ENCODE results near the gene PPP2R2D.

The PPP2R2D gene
- 67.1 to 94.2 (median 70.5) reads per million in 3 donors for total RNA-seq

- peaks cover 22% of the 10 kb centered on the region for H3K4me1 ChIP-seq (ENCODE audit: control insufficient read depth, insufficient read depth, low read length, poor library complexity, severe bottlenecking)
- no peaks in the 10 kb centered on the region for H3K36me3 ChIP-seq (ENCODE audit: control insufficient read depth, insufficient read depth, low read length)
- peak within 1 kb of the TSS; percentile 72 for H3K4me3 ChIP-seq (ENCODE audit: insufficient read depth, low read depth, low read length, poor library complexity, severe bottlenecking)
- peak within 1 kb of the TSS; percentile 95 for H3K27ac ChIP-seq (ENCODE audit: insufficient read depth, low read length, poor library complexity, severe bottlenecking)
- no peaks in the 10 kb centered on the region for H3K27me3 ChIP-seq (replicated peaks; ENCODE audit: control insufficient read depth, insufficient read depth, low read length, poor library complexity, severe bottlenecking)
- DNase-seq = peak; percentile 94
- no peaks in the 10 kb centered on the region for H3K9me3 ChIP-seq (ENCODE audit: control insufficient read depth, low read length)
Measured at GRCh38 chr10:131900350-131901152, at the start of gene PPP2R2D. Gene PPP2R2D, plus strand, starts transcription at chr10:131901008. Its CDS starts 141 bp downstream, at chr10:131901149.

GRCh38 chr10:131851346-131851745, 49.5 kb upstream of the PPP2R2D start:
- Histone ChIP-seq H3K4me3 (ENCODE audit: insufficient read depth, low read depth, low read length, poor library complexity, severe bottlenecking) (no peak overlapping the region), H3K36me3 (ENCODE audit: control insufficient read depth, insufficient read depth, low read length) (no peaks in the 10 kb centered on the region), H3K9me3 (ENCODE audit: control insufficient read depth, low read length) (no peaks in the 10 kb centered on the region), H3K27me3 (replicated peaks; ENCODE audit: control insufficient read depth, insufficient read depth, low read length, poor library complexity, severe bottlenecking) (no peaks in the 10 kb centered on the region), H3K27ac (ENCODE audit: insufficient read depth, low read length, poor library complexity, severe bottlenecking) (no peak overlapping the region), H3K4me1 (ENCODE audit: control insufficient read depth, insufficient read depth, low read length, poor library complexity, severe bottlenecking) (no peaks in the 10 kb centered on the region)
- DNase-seq = no peak

- Histone ChIP-seq H3K4me1 (ENCODE audit: control insufficient read depth, insufficient read depth, low read length, poor library complexity, severe bottlenecking) (no peaks in the 10 kb centered on the region), H3K27me3 (replicated peaks; ENCODE audit: control insufficient read depth, insufficient read depth, low read length, poor library complexity, severe bottlenecking) (no peaks in the 10 kb centered on the region), H3K27ac (ENCODE audit: insufficient read depth, low read length, poor library complexity, severe bottlenecking) (no peak overlapping the region), H3K36me3 (ENCODE audit: control insufficient read depth, insufficient read depth, low read length) (no peaks in the 10 kb centered on the region), H3K4me3 (ENCODE audit: insufficient read depth, low read depth, low read length, poor library complexity, severe bottlenecking) (no peak overlapping the region), H3K9me3 (ENCODE audit: control insufficient read depth, low read length) (no peaks in the 10 kb centered on the region)
- no peak for DNase-seq
Measured at GRCh38 chr10:131852176-131852822, 48.5 kb upstream of the PPP2R2D start.

GRCh38 chr10:131852823-131853609, 47.8 kb upstream of the PPP2R2D start:
- Histone ChIP-seq H3K27ac (ENCODE audit: insufficient read depth, low read length, poor library complexity, severe bottlenecking) (no peak overlapping the region), H3K36me3 (ENCODE audit: control insufficient read depth, insufficient read depth, low read length) (no peaks in the 10 kb centered on the region), H3K4me3 (ENCODE audit: insufficient read depth, low read depth, low read length, poor library complexity, severe bottlenecking) (no peak overlapping the region), H3K4me1 (ENCODE audit: control insufficient read depth, insufficient read depth, low read length, poor library complexity, severe bottlenecking) (no peaks in the 10 kb centered on the region), H3K9me3 (ENCODE audit: control insufficient read depth, low read length) (no peaks in the 10 kb centered on the region), H3K27me3 (replicated peaks; ENCODE audit: control insufficient read depth, insufficient read depth, low read length, poor library complexity, severe bottlenecking) (no peaks in the 10 kb centered on the region)
- DNase-seq = no peak

- no peaks in the 10 kb centered on the region for H3K27me3 ChIP-seq (replicated peaks; ENCODE audit: control insufficient read depth, insufficient read depth, low read length, poor library complexity, severe bottlenecking)
- H3K4me3 ChIP-seq (ENCODE audit: insufficient read depth, low read depth, low read length, poor library complexity, severe bottlenecking) = no peak overlapping the region
- DNase-seq = no peak
- H3K27ac ChIP-seq (ENCODE audit: insufficient read depth, low read length, poor library complexity, severe bottlenecking) = no peak overlapping the region
- no peaks in the 10 kb centered on the region for H3K4me1 ChIP-seq (ENCODE audit: control insufficient read depth, insufficient read depth, low read length, poor library complexity, severe bottlenecking)
- no peaks in the 10 kb centered on the region for H3K9me3 ChIP-seq (ENCODE audit: control insufficient read depth, low read length)
- no peaks in the 10 kb centered on the region for H3K36me3 ChIP-seq (ENCODE audit: control insufficient read depth, insufficient read depth, low read length)
Measured at GRCh38 chr10:131853610-131853964, 47.2 kb upstream of the PPP2R2D start.

- Histone ChIP-seq H3K27me3 (replicated peaks; ENCODE audit: control insufficient read depth, insufficient read depth, low read length, poor library complexity, severe bottlenecking) (no peaks in the 10 kb centered on the region), H3K9me3 (ENCODE audit: control insufficient read depth, low read length) (no peaks in the 10 kb centered on the region), H3K4me1 (ENCODE audit: control insufficient read depth, insufficient read depth, low read length, poor library complexity, severe bottlenecking) (no peaks in the 10 kb centered on the region), H3K36me3 (ENCODE audit: control insufficient read depth, insufficient read depth, low read length) (no peaks in the 10 kb centered on the region), H3K27ac (ENCODE audit: insufficient read depth, low read length, poor library complexity, severe bottlenecking) (no peak overlapping the region), H3K4me3 (ENCODE audit: insufficient read depth, low read depth, low read length, poor library complexity, severe bottlenecking) (no peak overlapping the region)
- no peak for DNase-seq
Measured at GRCh38 chr10:131854579-131855335, 46.1 kb upstream of the PPP2R2D start.

- no peaks in the 10 kb centered on the region for H3K9me3 ChIP-seq (ENCODE audit: control insufficient read depth, low read length)
- no peaks in the 10 kb centered on the region for H3K4me1 ChIP-seq (ENCODE audit: control insufficient read depth, insufficient read depth, low read length, poor library complexity, severe bottlenecking)
- H3K4me3 ChIP-seq (ENCODE audit: insufficient read depth, low read depth, low read length, poor library complexity, severe bottlenecking) = no peak overlapping the region
- H3K27me3 ChIP-seq (replicated peaks; ENCODE audit: control insufficient read depth, insufficient read depth, low read length, poor library complexity, severe bottlenecking) = no peaks in the 10 kb centered on the region
- H3K36me3 ChIP-seq (ENCODE audit: control insufficient read depth, insufficient read depth, low read length) = no peaks in the 10 kb centered on the region
- H3K27ac ChIP-seq (ENCODE audit: insufficient read depth, low read length, poor library complexity, severe bottlenecking) = no peak overlapping the region
- DNase-seq = no peak
Measured at GRCh38 chr10:131855461-131856401, 45.1 kb upstream of the PPP2R2D start.

- Histone ChIP-seq H3K36me3 (ENCODE audit: control insufficient read depth, insufficient read depth, low read length) (no peaks in the 10 kb centered on the region), H3K4me1 (ENCODE audit: control insufficient read depth, insufficient read depth, low read length, poor library complexity, severe bottlenecking) (no peaks in the 10 kb centered on the region), H3K27me3 (replicated peaks; ENCODE audit: control insufficient read depth, insufficient read depth, low read length, poor library complexity, severe bottlenecking) (no peaks in the 10 kb centered on the region), H3K4me3 (ENCODE audit: insufficient read depth, low read depth, low read length, poor library complexity, severe bottlenecking) (no peak overlapping the region), H3K27ac (ENCODE audit: insufficient read depth, low read length, poor library complexity, severe bottlenecking) (no peak overlapping the region), H3K9me3 (ENCODE audit: control insufficient read depth, low read length) (no peaks in the 10 kb centered on the region)
- no peak for DNase-seq
Measured at GRCh38 chr10:131856441-131857094, 44.2 kb upstream of the PPP2R2D start.

Data from effector memory CD4-positive, alpha-beta T cell (primary cell).